ENCODE data around the gene OTUB1.

The OTUB1 gene

DNA sequence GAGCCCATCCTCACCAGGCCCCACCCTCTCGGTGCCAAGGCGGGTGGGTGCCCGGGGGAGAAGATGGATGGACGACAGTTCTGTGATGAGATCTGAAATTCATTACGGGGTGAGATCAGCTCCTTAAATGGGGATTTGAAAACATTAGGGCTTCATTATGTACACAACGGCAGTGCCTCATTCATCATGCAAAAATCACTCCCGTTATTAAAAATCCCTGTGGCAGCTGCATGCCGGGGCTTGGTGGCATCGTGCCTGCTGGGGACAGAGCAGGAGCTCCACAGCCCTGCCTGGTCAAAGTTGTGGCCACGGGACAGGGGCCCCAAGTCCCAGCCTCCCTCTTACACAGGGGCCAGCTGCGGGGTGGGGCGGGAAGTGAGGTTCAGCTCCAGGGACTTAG, 20.2 kb downstream of the OTUB1 start:
- no CpG with 5 or more reads among the region's 12 CpGs for WGBS (ENCODE audit: insufficient coverage, insufficient read length)
- peaks cover 27% of the 10 kb centered on the region for H3K27me3 ChIP-seq (ENCODE audit: control insufficient read depth, insufficient read depth, low read length)
- peaks cover 4% of the 10 kb centered on the region; the same call in 1 of the 2 replicates for H3K4me1 ChIP-seq (ENCODE audit: control insufficient read depth, insufficient read depth, low read length)
- no peak for DNase-seq (ENCODE audit: low read depth, low spot score)
- H3K36me3 ChIP-seq (ENCODE audit: control insufficient read depth, insufficient read depth, low read length): no peaks in the 10 kb centered on the region
- H3K4me3 ChIP-seq (ENCODE audit: low read length): no peak overlapping the region
- H3K27ac ChIP-seq (ENCODE audit: low read length): no peak overlapping the region
- H3K9me3 ChIP-seq (ENCODE audit: control insufficient read depth, insufficient read depth, low read length): no peaks in the 10 kb centered on the region; the same call in 1 of the 2 replicates

DNA sequence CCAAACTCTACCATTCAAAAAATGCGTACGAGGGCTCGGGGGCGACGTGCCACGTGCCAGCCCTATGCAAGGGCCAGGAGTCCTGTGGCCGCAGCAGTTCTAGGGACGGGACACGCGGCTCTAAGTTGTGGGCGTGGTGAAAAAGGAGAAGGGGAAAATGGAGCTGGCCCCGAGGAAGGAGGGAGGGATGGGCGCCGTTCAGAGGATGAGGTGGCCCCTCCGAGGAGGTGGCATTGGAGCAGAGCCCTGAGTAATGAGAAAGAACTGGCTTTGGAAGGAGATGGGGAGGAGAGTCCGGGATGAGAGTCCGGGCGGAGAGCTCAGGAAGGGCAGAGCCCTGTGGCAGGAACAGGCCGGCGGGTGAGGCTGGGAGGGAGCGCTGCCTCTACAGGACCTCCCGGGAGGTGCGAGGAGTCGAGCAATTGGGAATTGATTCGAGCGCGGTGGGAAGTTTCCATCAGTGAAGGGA, 21.0 kb downstream of the OTUB1 start:
- WGBS (ENCODE audit: insufficient coverage, insufficient read length): no CpG with 5 or more reads among the region's 27 CpGs
- Histone ChIP-seq H3K9me3 (ENCODE audit: control insufficient read depth, insufficient read depth, low read length) (no peaks in the 10 kb centered on the region; the same call in 1 of the 2 replicates), H3K4me3 (ENCODE audit: low read length) (peak overlapping the region; percentile 15; the same call in 1 of the 2 replicates), H3K36me3 (ENCODE audit: control insufficient read depth, insufficient read depth, low read length) (no peaks in the 10 kb centered on the region), H3K27ac (ENCODE audit: low read length) (no peak overlapping the region), H3K4me1 (ENCODE audit: control insufficient read depth, insufficient read depth, low read length) (peaks cover 4% of the 10 kb centered on the region; the same call in 1 of the 2 replicates), H3K27me3 (ENCODE audit: control insufficient read depth, insufficient read depth, low read length) (peaks cover 28% of the 10 kb centered on the region)
- no peak for DNase-seq (ENCODE audit: low read depth, low spot score)

DNA sequence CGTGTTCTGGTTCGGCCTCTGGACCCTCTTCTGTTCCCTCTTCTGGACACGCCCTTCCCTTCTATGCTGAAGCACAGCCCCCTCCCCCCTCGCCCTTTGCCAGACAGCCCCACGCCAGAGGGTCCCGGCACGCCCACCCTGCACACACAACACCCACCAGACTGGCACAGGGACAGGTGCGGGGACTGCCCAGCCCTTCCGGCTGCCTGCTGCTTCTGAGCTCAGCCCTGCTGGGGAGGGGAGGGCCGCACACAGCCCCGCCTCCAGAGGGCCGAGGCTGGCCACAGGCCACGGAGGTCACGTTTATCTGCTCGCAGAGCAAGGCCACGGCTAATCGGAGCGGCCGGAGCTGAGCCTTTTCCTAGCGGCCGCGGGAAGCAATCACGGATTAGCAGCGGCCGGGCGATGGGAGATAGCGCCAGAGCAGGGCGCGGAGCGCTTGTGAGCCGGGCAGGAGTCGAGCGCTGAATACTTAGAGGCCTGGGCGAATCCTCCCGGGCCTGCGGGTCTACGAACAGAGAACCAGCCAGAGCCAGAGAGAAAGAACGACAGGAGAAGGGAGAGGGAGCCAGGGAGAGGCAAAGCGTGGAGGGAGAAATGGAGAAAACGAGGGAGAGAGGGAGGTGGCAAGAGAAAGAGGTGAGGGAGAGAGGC, 21.5 kb downstream of the OTUB1 start:
- Histone ChIP-seq H3K4me1 (ENCODE audit: control insufficient read depth, insufficient read depth, low read length) (peaks cover 4% of the 10 kb centered on the region; the same call in 1 of the 2 replicates), H3K27me3 (ENCODE audit: control insufficient read depth, insufficient read depth, low read length) (peaks cover 28% of the 10 kb centered on the region), H3K27ac (ENCODE audit: low read length) (no peak overlapping the region), H3K4me3 (ENCODE audit: low read length) (peak overlapping the region; percentile 15; the same call in 1 of the 2 replicates), H3K36me3 (ENCODE audit: control insufficient read depth, insufficient read depth, low read length) (no peaks in the 10 kb centered on the region), H3K9me3 (ENCODE audit: control insufficient read depth, insufficient read depth, low read length) (no peaks in the 10 kb centered on the region; the same call in 1 of the 2 replicates)
- WGBS (ENCODE audit: insufficient coverage, insufficient read length): no CpG with 5 or more reads among the region's 40 CpGs
- DNase-seq (ENCODE audit: low read depth, low spot score): no peak

DNA sequence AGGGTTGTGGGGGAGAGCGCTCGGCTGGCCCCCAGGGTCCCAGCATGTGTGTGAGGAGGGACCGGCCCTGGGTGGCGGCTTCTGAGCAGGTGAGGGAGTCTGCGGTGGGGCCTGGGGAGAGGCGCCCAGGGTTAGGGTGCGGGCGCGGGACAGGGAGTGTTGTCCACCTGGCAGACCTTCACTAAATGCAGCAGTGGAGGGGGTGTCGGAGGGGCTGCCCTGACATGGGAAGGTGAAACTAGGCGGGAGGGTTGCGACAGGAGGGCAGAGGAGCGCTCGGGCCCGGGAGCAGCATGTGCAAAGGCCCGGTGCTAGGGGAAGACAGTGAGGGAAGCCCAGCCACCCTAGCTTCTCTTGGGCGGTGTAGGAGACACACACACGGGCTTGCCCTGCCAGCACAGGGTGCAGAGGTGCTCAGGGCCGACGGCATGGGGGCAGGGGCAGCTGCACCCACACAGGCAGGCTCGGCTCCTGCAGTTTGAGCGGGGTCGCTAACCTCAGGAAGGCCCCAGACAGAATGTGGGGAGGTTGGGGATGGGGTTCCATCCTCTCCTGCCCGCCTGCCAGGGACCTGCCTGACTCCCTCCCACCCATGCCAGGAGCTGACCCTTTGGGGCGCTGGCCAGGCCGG, 22.2 kb downstream of the OTUB1 start:
- Histone ChIP-seq H3K27ac (ENCODE audit: low read length) (no peak overlapping the region), H3K27me3 (ENCODE audit: control insufficient read depth, insufficient read depth, low read length) (peaks cover 28% of the 10 kb centered on the region), H3K36me3 (ENCODE audit: control insufficient read depth, insufficient read depth, low read length) (no peaks in the 10 kb centered on the region), H3K4me3 (ENCODE audit: low read length) (no peak overlapping the region), H3K4me1 (ENCODE audit: control insufficient read depth, insufficient read depth, low read length) (peaks cover 4% of the 10 kb centered on the region; the same call in 1 of the 2 replicates), H3K9me3 (ENCODE audit: control insufficient read depth, insufficient read depth, low read length) (no peaks in the 10 kb centered on the region; the same call in 1 of the 2 replicates)
- DNase-seq (ENCODE audit: low read depth, low spot score): no peak
- WGBS (ENCODE audit: insufficient coverage, insufficient read length): no CpG with 5 or more reads among the region's 26 CpGs

DNA sequence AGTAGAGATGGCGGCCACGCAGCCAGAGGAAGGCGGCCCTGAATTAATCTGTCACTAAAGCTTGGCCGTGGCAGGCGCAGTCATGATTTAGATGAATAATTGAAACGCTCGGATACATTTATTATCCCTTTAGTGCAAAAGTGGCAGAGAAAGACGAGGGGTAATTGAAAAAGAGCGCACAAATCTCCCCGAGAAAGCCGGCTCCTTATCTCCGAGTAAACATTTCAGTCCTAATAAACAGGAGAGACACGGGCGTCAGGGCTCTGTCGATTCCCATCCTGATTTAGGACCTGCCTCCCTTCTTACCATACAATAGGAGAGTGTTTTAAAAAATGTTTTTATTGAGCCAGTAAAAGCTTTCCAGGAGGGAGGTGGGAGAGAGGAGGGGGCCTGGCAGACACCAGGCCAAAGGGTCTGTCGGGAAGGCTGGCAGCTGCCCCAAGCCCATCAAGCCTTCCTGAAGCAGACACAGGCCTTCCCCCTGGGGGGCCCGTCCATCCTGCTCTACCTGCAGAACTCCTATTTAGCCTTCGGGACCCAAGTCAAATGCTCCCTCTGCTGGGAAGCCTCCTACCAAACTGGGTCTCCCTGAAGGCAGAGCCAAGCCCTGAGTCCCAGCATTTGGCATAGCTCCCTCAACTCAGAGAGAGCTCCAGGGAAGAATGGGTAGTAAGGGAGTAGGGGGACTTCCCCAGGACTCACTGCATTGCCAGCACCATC, 22.8 kb downstream of the OTUB1 start:
- H3K4me1 ChIP-seq (ENCODE audit: control insufficient read depth, insufficient read depth, low read length): peaks cover 4% of the 10 kb centered on the region; the same call in 1 of the 2 replicates
- H3K27me3 ChIP-seq (ENCODE audit: control insufficient read depth, insufficient read depth, low read length): peaks cover 28% of the 10 kb centered on the region
- H3K4me3 ChIP-seq (ENCODE audit: low read length): no peak overlapping the region
- H3K27ac ChIP-seq (ENCODE audit: low read length): no peak overlapping the region
- no peak for DNase-seq (ENCODE audit: low read depth, low spot score)
- no CpG with 5 or more reads among the region's 18 CpGs for WGBS (ENCODE audit: insufficient coverage, insufficient read length)
- H3K9me3 ChIP-seq (ENCODE audit: control insufficient read depth, insufficient read depth, low read length): no peaks in the 10 kb centered on the region; the same call in 1 of the 2 replicates
- no peaks in the 10 kb centered on the region for H3K36me3 ChIP-seq (ENCODE audit: control insufficient read depth, insufficient read depth, low read length)

DNA sequence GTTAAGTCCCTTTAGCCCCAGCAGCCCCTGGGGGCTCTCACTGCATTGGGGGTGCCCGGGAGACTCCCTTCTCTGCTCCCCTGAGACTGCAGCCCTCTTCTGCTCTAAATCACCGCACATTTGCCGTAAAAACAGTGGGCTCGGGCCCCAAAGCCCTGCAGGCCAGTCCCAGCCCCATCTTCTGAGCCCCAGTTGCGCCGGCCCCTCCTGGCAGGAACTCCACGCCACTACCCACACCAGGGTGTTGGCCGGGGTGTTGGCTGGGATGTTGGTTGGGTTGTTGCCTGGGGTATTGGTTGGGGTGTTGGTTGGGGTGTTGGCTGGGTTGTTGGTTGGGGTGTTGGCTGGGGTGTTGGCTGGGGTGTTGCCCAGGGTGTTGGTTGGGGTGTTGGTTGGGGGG, 23.5 kb downstream of the OTUB1 start:
- DNase-seq (ENCODE audit: low read depth, low spot score): no peak
- no CpG with 5 or more reads among the region's 8 CpGs for WGBS (ENCODE audit: insufficient coverage, insufficient read length)
- Histone ChIP-seq H3K4me3 (ENCODE audit: low read length) (no peak overlapping the region), H3K4me1 (ENCODE audit: control insufficient read depth, insufficient read depth, low read length) (peaks cover 4% of the 10 kb centered on the region; the same call in 1 of the 2 replicates), H3K27ac (ENCODE audit: low read length) (no peak overlapping the region), H3K9me3 (ENCODE audit: control insufficient read depth, insufficient read depth, low read length) (no peaks in the 10 kb centered on the region; the same call in 1 of the 2 replicates), H3K27me3 (ENCODE audit: control insufficient read depth, insufficient read depth, low read length) (peaks cover 28% of the 10 kb centered on the region), H3K36me3 (ENCODE audit: control insufficient read depth, insufficient read depth, low read length) (no peaks in the 10 kb centered on the region)

DNA sequence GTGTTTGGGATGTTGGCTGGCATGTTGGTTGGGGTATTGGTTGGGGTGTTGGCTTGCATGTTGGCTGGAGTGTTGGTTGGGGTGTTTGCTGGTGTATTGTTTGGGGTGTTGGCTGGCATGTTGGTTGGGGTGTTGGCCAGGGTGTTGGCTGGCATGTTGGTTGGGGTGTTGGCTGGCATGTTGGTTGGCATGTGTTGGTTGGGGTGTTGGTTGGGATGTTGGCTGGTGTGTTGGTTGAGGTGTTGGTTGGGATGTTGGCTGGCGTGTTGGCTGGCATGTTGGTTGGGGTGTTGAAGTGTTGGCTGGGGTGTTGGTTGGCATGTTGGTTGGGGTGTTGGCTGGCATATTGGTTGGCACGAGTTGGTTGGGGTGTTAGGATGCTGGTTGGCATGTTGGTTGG, 24.5 kb downstream of the OTUB1 start:
- H3K27me3 ChIP-seq (ENCODE audit: control insufficient read depth, insufficient read depth, low read length): peaks cover 25% of the 10 kb centered on the region
- no peak overlapping the region for H3K4me3 ChIP-seq (ENCODE audit: low read length)
- H3K4me1 ChIP-seq (ENCODE audit: control insufficient read depth, insufficient read depth, low read length): peaks cover 4% of the 10 kb centered on the region; the same call in 1 of the 2 replicates
- no CpG with 5 or more reads among the region's 2 CpGs for WGBS (ENCODE audit: insufficient coverage, insufficient read length)
- H3K9me3 ChIP-seq (ENCODE audit: control insufficient read depth, insufficient read depth, low read length): no peaks in the 10 kb centered on the region; the same call in 1 of the 2 replicates
- no peaks in the 10 kb centered on the region for H3K36me3 ChIP-seq (ENCODE audit: control insufficient read depth, insufficient read depth, low read length)
- DNase-seq (ENCODE audit: low read depth, low spot score): no peak
- H3K27ac ChIP-seq (ENCODE audit: low read length): no peak overlapping the region

DNA sequence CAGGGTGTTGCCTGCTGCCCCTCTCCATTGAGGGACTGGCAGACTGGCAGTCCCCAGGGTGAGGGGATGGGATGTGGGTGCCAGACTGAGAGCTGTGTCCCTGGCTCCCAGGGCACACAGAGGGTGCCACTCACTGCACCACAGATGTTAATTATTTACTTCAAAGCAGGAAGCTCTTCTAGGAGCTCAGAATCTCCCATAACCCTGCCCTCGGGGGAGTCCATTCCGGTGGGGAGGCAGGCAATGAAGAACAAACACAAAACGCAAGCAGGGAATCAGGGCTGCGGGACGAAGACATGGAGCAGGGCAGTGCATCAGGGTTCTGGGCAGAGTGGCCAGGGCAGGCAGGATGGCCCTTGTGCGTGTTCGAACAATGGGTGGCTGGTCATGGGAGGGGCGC, 25.1 kb downstream of the OTUB1 start:
- DNase-seq (ENCODE audit: low read depth, low spot score): no peak
- Histone ChIP-seq H3K27me3 (ENCODE audit: control insufficient read depth, insufficient read depth, low read length) (peaks cover 19% of the 10 kb centered on the region), H3K4me1 (ENCODE audit: control insufficient read depth, insufficient read depth, low read length) (peaks cover 4% of the 10 kb centered on the region; the same call in 1 of the 2 replicates), H3K36me3 (ENCODE audit: control insufficient read depth, insufficient read depth, low read length) (no peaks in the 10 kb centered on the region), H3K9me3 (ENCODE audit: control insufficient read depth, insufficient read depth, low read length) (no peaks in the 10 kb centered on the region; the same call in 1 of the 2 replicates), H3K4me3 (ENCODE audit: low read length) (no peak overlapping the region), H3K27ac (ENCODE audit: low read length) (no peak overlapping the region)
- WGBS (ENCODE audit: insufficient coverage, insufficient read length): no CpG with 5 or more reads among the region's 8 CpGs

DNA sequence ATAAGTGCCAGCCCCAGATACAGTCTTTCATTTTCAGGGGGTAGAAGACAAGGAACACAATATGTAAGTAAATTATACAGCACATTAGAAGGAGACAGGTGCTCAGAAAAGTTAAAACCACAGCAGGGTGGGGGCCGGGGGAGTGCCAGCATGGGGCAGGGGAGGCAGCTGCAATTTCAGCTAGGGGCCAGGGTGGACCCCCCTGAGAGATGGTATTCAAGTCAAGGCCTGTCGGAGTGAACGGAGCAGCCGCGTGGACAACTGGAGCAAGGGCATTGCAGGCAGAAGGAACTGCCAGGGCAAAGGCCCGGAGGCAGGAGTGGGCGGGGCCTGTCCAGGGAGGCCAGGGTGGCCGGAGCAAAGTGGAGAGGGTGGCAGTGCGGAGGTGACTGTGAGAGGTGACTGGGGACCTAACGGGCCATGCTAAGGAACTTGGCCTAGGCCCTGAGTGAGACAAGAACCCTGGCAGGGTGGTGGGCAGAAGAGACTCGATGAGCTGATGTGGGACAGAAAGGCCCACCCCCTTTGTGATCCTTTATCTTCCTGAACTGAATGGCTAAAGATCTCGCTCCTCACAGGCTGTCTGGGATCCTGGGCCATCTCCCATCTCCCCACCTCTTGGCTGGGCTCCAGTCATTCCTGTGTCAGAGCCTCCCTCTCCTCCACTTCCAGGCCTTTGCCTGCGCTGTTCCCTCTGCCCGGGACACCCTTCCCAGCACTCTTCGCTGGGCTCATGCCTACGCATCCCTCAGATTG, 27.1 kb downstream of the OTUB1 start:
- no CpG with 5 or more reads among the region's 16 CpGs for WGBS (ENCODE audit: insufficient coverage, insufficient read length)
- Histone ChIP-seq H3K4me3 (ENCODE audit: low read length) (no peak overlapping the region), H3K9me3 (ENCODE audit: control insufficient read depth, insufficient read depth, low read length) (no peaks in the 10 kb centered on the region; the same call in 1 of the 2 replicates), H3K36me3 (ENCODE audit: control insufficient read depth, insufficient read depth, low read length) (no peaks in the 10 kb centered on the region), H3K27me3 (ENCODE audit: control insufficient read depth, insufficient read depth, low read length) (peaks cover 4% of the 10 kb centered on the region; the same call in 1 of the 2 replicates), H3K27ac (ENCODE audit: low read length) (no peak overlapping the region), H3K4me1 (ENCODE audit: control insufficient read depth, insufficient read depth, low read length) (no peaks in the 10 kb centered on the region; the same call in 1 of the 2 replicates)
- DNase-seq (ENCODE audit: low read depth, low spot score): no peak
